22Rv1 (cell line): ENCODE data around the gene HBZ.

Experiments used
- H3K27ac ChIP-seq: fragments of 450-650 bp; 2 replicates; pipeline ENCODE4 v1.5.1; 2017
- ZFX ChIP-seq: fragments of 450-650 bp; IDR thresholded peaks from 2 replicates; pipeline ENCODE4 v1.6.1; 2017; ENCODE audit warnings: antibody characterized with exemption, borderline replicate concordance
- TF ChIP-seq, protein P1 (sequence below): fragments of 450-650 bp; IDR thresholded peaks from 2 replicates; pipeline ENCODE4 v1.5.1; 2017; ENCODE audit warnings: mild to moderate bottlenecking

HBZ gene

GRCh38 chr16:152141-153128 is at the start of gene HBZ:
HBZ (plus strand) TSS chr16:152644; CDS start chr16:152910, 266 bp downstream.
- no peak within 1 kb of the TSS for H3K27ac ChIP-seq
- TF ChIP-seq, protein P1, sequence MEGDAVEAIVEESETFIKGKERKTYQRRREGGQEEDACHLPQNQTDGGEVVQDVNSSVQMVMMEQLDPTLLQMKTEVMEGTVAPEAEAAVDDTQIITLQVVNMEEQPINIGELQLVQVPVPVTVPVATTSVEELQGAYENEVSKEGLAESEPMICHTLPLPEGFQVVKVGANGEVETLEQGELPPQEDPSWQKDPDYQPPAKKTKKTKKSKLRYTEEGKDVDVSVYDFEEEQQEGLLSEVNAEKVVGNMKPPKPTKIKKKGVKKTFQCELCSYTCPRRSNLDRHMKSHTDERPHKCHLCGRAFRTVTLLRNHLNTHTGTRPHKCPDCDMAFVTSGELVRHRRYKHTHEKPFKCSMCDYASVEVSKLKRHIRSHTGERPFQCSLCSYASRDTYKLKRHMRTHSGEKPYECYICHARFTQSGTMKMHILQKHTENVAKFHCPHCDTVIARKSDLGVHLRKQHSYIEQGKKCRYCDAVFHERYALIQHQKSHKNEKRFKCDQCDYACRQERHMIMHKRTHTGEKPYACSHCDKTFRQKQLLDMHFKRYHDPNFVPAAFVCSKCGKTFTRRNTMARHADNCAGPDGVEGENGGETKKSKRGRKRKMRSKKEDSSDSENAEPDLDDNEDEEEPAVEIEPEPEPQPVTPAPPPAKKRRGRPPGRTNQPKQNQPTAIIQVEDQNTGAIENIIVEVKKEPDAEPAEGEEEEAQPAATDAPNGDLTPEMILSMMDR, result no peak

- TF ChIP-seq ZFX, result no peak
- TF ChIP-seq, protein P1, result no peak
- H3K27ac ChIP-seq, result no peak overlapping the region
Observed at GRCh38 chr16:104355-104754, 48.1 kb upstream of the HBZ start.

- no peak overlapping the region for H3K27ac ChIP-seq
- TF ChIP-seq, protein P1, result no peak
- TF ChIP-seq ZFX, result no peak
Observed at GRCh38 chr16:104928-105327, 47.5 kb upstream of the HBZ start.

DNA sequence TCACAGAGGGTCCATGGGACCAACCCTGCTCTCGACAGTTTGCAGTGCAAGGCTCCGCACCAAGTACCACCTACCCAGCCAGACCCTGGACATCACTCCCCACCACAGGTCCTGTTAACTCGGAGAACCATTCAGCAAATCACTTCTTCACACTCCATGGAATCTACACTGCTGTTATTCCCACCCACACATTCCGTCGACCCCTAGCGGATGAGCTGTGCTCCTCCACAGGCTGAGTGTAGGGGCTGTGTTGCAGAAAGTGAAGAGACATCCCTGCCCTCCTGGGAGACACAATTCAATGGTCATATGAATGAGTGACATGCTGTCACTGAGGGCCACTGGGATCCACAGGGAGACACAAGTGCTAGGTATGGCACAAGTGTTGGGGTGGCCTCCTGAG is 46.9 kb upstream of the HBZ start:
- TF ChIP-seq ZFX, result no peak
- TF ChIP-seq, protein P1, result no peak
- no peak overlapping the region for H3K27ac ChIP-seq

DNA sequence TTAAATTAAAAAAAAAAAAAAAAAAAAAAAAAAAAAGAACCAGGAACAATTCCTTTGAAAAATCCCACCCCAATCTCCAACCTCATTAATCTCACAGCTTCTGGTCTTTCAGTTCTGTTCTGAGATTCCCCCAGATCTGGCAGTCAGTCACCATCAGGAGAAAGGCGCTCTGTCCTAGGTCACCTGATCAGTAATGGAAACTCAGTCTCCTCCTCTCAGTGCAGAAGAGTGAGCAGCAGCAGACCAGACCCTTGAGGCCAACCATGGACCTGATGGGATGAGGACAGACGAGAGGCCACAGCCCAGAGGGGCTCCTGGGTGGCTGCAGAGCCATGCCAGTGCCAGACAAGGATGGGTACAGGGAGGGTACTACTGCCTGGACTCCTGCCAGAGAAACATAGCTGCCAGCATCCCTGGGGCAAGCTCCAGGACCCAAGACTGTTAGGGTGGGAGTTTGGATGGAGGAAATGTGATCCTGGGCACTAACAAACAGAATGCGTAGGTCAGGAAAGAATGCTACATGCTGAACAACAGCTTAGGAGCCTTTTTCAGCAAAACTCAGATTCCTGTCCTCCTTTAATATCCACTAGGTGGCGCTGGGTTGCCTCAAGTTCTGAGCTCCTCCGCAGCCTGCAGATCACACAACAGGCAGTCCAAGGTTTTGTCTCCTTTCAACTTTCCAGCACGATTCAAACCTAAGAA is 45.7 kb upstream of the HBZ start:
- H3K27ac ChIP-seq, result no peak overlapping the region
- TF ChIP-seq, protein P1, result peak; percentile 92
- TF ChIP-seq ZFX, result no peak

DNA sequence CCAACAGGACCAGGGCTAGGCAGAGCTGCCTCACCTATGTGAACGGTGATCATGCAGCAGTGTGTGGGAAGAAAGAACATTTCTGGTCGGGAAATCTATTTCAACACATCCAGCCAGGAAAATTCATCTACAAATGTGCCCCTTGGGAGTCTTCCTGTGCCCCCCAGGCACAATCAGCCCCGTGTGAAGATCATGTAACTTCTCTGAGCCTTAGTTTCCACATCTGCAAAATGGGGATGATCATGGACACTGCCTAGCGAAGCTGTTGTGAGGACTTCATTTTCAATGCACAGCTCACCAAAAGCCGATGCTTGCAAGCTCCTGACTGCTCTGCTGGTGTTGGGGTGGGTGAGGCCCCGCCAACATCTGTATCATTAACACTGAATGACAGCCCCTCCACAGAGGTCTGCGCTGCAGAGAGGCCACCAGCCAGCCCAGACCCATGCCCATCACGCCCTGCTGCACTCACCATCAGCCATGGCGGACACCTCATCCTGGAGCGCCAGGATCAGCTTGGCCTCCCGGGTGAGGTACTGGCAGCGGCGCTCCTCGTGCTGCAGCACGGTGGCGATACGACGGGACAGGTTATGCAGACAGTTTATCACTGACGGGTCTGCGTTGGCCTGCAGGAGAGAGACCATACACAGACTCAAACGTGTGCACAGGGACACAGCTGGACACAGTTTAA is 40.1 kb upstream of the HBZ start:
- H3K27ac ChIP-seq, result no peak overlapping the region
- TF ChIP-seq, protein P1, result no peak
- TF ChIP-seq ZFX, result no peak
